H9 (cell line): ENCODE measurements around the gene STIL. TPM values are rescaled to one million over a fixed set of nuclear protein-coding genes. Genes with fewer than 3 reads are reported as not detected.

Experiments
- DNase-seq: peaks from one replicate; pipeline ENCODE4 v3.0.0-alpha.2; 2017
- H2AFZ ChIP-seq: one replicate; pipeline ENCODE4 v1.6.1; 2013; ENCODE audit warnings: mild to moderate bottlenecking, low read length, control low read depth, moderate library complexity
- H2AK5ac ChIP-seq: 2 replicates; pipeline ENCODE4 v1.6.1; 2013; ENCODE audit warnings: low read length, control low read depth, mixed read lengths; ENCODE audit not compliant: insufficient read length
- H2BK120ac ChIP-seq: one replicate; pipeline ENCODE4 v1.6.1; 2013; ENCODE audit warnings: low read depth, mild to moderate bottlenecking, low read length, control low read depth, inconsistent platforms; ENCODE audit not compliant: poor library complexity, severe bottlenecking
- H2BK12ac ChIP-seq: 2 replicates; pipeline ENCODE4 v1.6.1; 2013; ENCODE audit warnings: low read length, control low read depth, mixed read lengths, low read depth; ENCODE audit not compliant: insufficient read length
- H2BK15ac ChIP-seq: 2 replicates; pipeline ENCODE4 v1.6.1; 2013; ENCODE audit warnings: low read depth, low read length, control low read depth
- H2BK20ac ChIP-seq: one replicate; pipeline ENCODE4 v1.6.1; 2013; ENCODE audit warnings: low read depth, mild to moderate bottlenecking, low read length, control low read depth, inconsistent platforms; ENCODE audit not compliant: poor library complexity, severe bottlenecking
- H2BK5ac ChIP-seq: 2 replicates; pipeline ENCODE4 v1.6.1; 2013; ENCODE audit warnings: low read length, control low read depth, mixed read lengths; ENCODE audit not compliant: insufficient read length
- H3K14ac ChIP-seq: 2 replicates; pipeline ENCODE4 v1.6.1; 2013; ENCODE audit warnings: low read length, control low read depth; ENCODE audit not compliant: insufficient read depth
- H3K18ac ChIP-seq: 2 replicates; pipeline ENCODE4 v1.6.1; 2013; ENCODE audit warnings: low read depth, mild to moderate bottlenecking, mixed read lengths, low read length, control low read depth; ENCODE audit not compliant: insufficient read length
- H3K23ac ChIP-seq: 2 replicates; pipeline ENCODE4 v1.6.1; 2013; ENCODE audit warnings: low read length, control low read depth, mixed read lengths, low read depth; ENCODE audit not compliant: insufficient read length
- H3K23me2 ChIP-seq: 2 replicates; pipeline ENCODE4 v1.6.1; 2013; ENCODE audit warnings: low read depth, mild to moderate bottlenecking, mixed read lengths, low read length, control low read depth; ENCODE audit not compliant: insufficient read length, poor library complexity, severe bottlenecking
- H3K27ac ChIP-seq: 2 replicates; pipeline ENCODE4 v1.5.1; 2013; ENCODE audit warnings: low read length, control low read depth, mixed read lengths, low read depth; ENCODE audit not compliant: insufficient read length
- H3K27me3 ChIP-seq: 2 replicates; pipeline ENCODE4 v1.6.1; 2013; ENCODE audit warnings: low read length, control low read depth, inconsistent platforms; ENCODE audit not compliant: insufficient read depth
- H3K4ac ChIP-seq: 2 replicates; pipeline ENCODE4 v1.6.1; 2013; ENCODE audit warnings: low read depth, mild to moderate bottlenecking, control low read depth, inconsistent platforms, low read length, moderate library complexity
- H3K4me1 ChIP-seq: 2 replicates; pipeline ENCODE4 v1.6.1; 2013; ENCODE audit warnings: low read length, control low read depth, inconsistent platforms; ENCODE audit not compliant: insufficient read depth
- H3K4me2 ChIP-seq: 2 replicates; pipeline ENCODE4 v1.6.1; 2013; ENCODE audit warnings: low read length, control low read depth, mixed read lengths; ENCODE audit not compliant: insufficient read length, insufficient read depth
- H3K56ac ChIP-seq: 2 replicates; pipeline ENCODE4 v1.6.1; 2013; ENCODE audit warnings: low read depth, mild to moderate bottlenecking, mixed read lengths, low read length, control low read depth; ENCODE audit not compliant: insufficient read length
- H3K79me1 ChIP-seq: 2 replicates; pipeline ENCODE4 v1.6.1; 2013; ENCODE audit warnings: low read depth, mild to moderate bottlenecking, moderate library complexity, low read length, control low read depth, inconsistent platforms; ENCODE audit not compliant: insufficient read depth, poor library complexity, severe bottlenecking
- H3K79me2 ChIP-seq: 2 replicates; pipeline ENCODE4 v1.6.1; 2013; ENCODE audit warnings: low read length, control low read depth, inconsistent platforms; ENCODE audit not compliant: insufficient read depth
- H3K9ac ChIP-seq: 2 replicates; pipeline ENCODE4 v1.6.1; 2013; ENCODE audit warnings: low read length, control low read depth, mixed read lengths; ENCODE audit not compliant: insufficient read length; ENCODE audit errors: extremely low read depth
- H3K9me3 ChIP-seq: one replicate; pipeline ENCODE4 v1.6.1; 2013; ENCODE audit warnings: low read depth, low read length, inconsistent platforms; ENCODE audit not compliant: control insufficient read depth
- H3T11ph ChIP-seq: one replicate; pipeline ENCODE4 v1.6.1; 2013; ENCODE audit warnings: mild to moderate bottlenecking, low read length, control low read depth, inconsistent platforms
- H4K20me1 ChIP-seq: one replicate; pipeline ENCODE4 v1.6.1; 2013; ENCODE audit not compliant: control insufficient read depth, insufficient read length, insufficient read depth
- H4K5ac ChIP-seq: 2 replicates; pipeline ENCODE4 v1.6.1; 2013; ENCODE audit warnings: low read depth, mild to moderate bottlenecking, mixed read lengths, low read length, control low read depth; ENCODE audit not compliant: insufficient read length
- H4K8ac ChIP-seq: replicated peaks from 2 replicates; pipeline ENCODE4 v1.6.1; 2013; ENCODE audit warnings: low read length, control low read depth, mixed read lengths, low read depth; ENCODE audit not compliant: insufficient read length
- H4K91ac ChIP-seq: 2 replicates; pipeline ENCODE4 v1.6.1; 2013; ENCODE audit warnings: low read depth, mild to moderate bottlenecking, moderate library complexity, mixed read lengths, low read length, control low read depth; ENCODE audit not compliant: insufficient read length
- H3K27ac Mint-ChIP-seq, 3 experiments: 2 replicates in 2 of 3; 3 replicates in 1 of 3; pipeline ENCODE4 v1.8.0; 2020 to 2021; ENCODE audit warnings: mixed read lengths in 3 of 3, mild to moderate bottlenecking in 1 of 3, moderate library complexity in 1 of 3
- H3K27me3 Mint-ChIP-seq: 2 replicates; pipeline ENCODE4 v1.8.0; 2021; ENCODE audit warnings: low read depth, mild to moderate bottlenecking, moderate library complexity, mixed read lengths
- H3K36me3 Mint-ChIP-seq, 3 experiments: 2 replicates in 2 of 3; 3 replicates in 1 of 3; pipeline ENCODE4 v1.8.0; 2020 to 2021; ENCODE audit warnings: low read depth in 3 of 3, mixed read lengths in 3 of 3; ENCODE audit not compliant: insufficient read depth in 1 of 3
- H3K4me1 Mint-ChIP-seq, 2 experiments: 2 replicates each; pipeline ENCODE4 v1.8.0; 2020; ENCODE audit warnings: mixed read lengths in 2 of 2
- H3K4me3 Mint-ChIP-seq, 2 experiments: 2 replicates in 1 of 2; 3 replicates in 1 of 2; pipeline ENCODE4 v1.8.0; 2020 to 2021; ENCODE audit warnings: mild to moderate bottlenecking in 2 of 2, mixed read lengths in 2 of 2, moderate library complexity in 1 of 2
- H3K9me3 Mint-ChIP-seq, 2 experiments: 2 replicates in 1 of 2; 3 replicates in 1 of 2; pipeline ENCODE4 v1.8.0; 2020; ENCODE audit warnings: mild to moderate bottlenecking in 2 of 2, mixed read lengths in 2 of 2, moderate library complexity in 1 of 2
- CTCF ChIP-seq: fragments of 200-600 bp; sonication (generic); conservative IDR thresholded peaks from 3 replicates; pipeline ENCODE4 v1.8.0; 2021; ENCODE audit warnings: antibody characterized with exemption, mild to moderate bottlenecking
- WGBS: extraction: QIAGEN DNeasy Blood & Tissue Kit; methylation state at CpG from one replicate; pipeline ENCODE4 v1.1.7; 2013; ENCODE audit warnings: missing lambda C conversion rate, low lambda C conversion rate, mixed read lengths; ENCODE audit not compliant: insufficient read length; ENCODE audit errors: extremely low coverage; 5-methylcytosine and 5-hydroxymethylcytosine counted together
- total RNA-seq: library from RNA; stranded (reverse); gene quantifications from 2 replicates; pipeline ENCODE4 v1.2.1, GENCODE V29; 2021

STIL gene
- total RNA-seq, 1 experiment from 2014 or later, result 26.6 TPM

- H4K5ac ChIP-seq, result no peak overlapping the region
- H3K9ac ChIP-seq, result no peak overlapping the region
- H2BK12ac ChIP-seq, result no peak overlapping the region
- no peaks in the 10 kb centered on the region for H3K79me1 ChIP-seq
- no peak overlapping the region for H2AFZ ChIP-seq
- H3K4me1 ChIP-seq, result no peaks in the 10 kb centered on the region; the same call in 1 of the 2 replicates
- no peak overlapping the region for H2BK15ac ChIP-seq
- Mint-ChIP-seq H3K9me3 (no peaks in the 10 kb centered on the region), H3K4me1 (no peaks in the 10 kb centered on the region), H3K4me3 (no peak overlapping the region), H3K27me3 (peaks cover 40% of the 10 kb centered on the region), H3K27ac (no peak overlapping the region), H3K36me3 (no peaks in the 10 kb centered on the region)
- DNase-seq, result no peak
- no peak overlapping the region for H2BK20ac ChIP-seq
- H3K9me3 ChIP-seq, result no peaks in the 10 kb centered on the region
- H3K4me2 ChIP-seq, result no peak overlapping the region
- no peak overlapping the region for H2BK120ac ChIP-seq
- H3K23me2 ChIP-seq, result no peaks in the 10 kb centered on the region
- TF ChIP-seq CTCF, result no peak
- no peaks in the 10 kb centered on the region for H4K20me1 ChIP-seq
- no peak overlapping the region for H3T11ph ChIP-seq
- no peak overlapping the region for H3K27ac ChIP-seq
- no peak overlapping the region for H2AK5ac ChIP-seq
- H2BK5ac ChIP-seq, result no peak overlapping the region
- H4K8ac ChIP-seq, result no peak overlapping the region
- no peaks in the 10 kb centered on the region for H3K79me2 ChIP-seq
- no peak overlapping the region for H3K56ac ChIP-seq
- H4K91ac ChIP-seq, result no peak overlapping the region
- WGBS, result no CpG with 5 or more reads among the region's 4 CpGs
- H3K18ac ChIP-seq, result no peak overlapping the region
- H3K4ac ChIP-seq, result no peak overlapping the region
- H3K27me3 ChIP-seq, result peaks cover 42% of the 10 kb centered on the region
- H3K14ac ChIP-seq, result no peak overlapping the region
- no peak overlapping the region for H3K23ac ChIP-seq
Measured at GRCh38 chr1:47219001-47219400, 94.9 kb downstream of the STIL start.
